ENCODE data around the gene FHIT.

Gene FHIT

GRCh38 chr3:61251174-61251972, at the start of gene FHIT:
TSS of gene FHIT (minus strand) at chr3:61251452.
- DNase-seq (ENCODE audit: low read depth) = peak; percentile 91

GRCh38 chr3:61300786-61301185, 49.5 kb upstream of the FHIT start:
- DNase-seq (ENCODE audit: low read depth) = no peak

GRCh38 chr3:61300006-61300380, 48.7 kb upstream of the FHIT start:
- DNase-seq (ENCODE audit: low read depth) = no peak

GRCh38 chr3:61299343-61300005, 48.2 kb upstream of the FHIT start:
- no peak for DNase-seq (ENCODE audit: low read depth)

GRCh38 chr3:61297821-61298220, 46.6 kb upstream of the FHIT start:
- DNase-seq (ENCODE audit: low read depth) = no peak

GRCh38 chr3:61288446-61288845, 37.2 kb upstream of the FHIT start:
- DNase-seq (ENCODE audit: low read depth) = no peak

- no peak for DNase-seq (ENCODE audit: low read depth)
Observed at GRCh38 chr3:61283876-61284275, 32.6 kb upstream of the FHIT start.

GRCh38 chr3:61278713-61279112, 27.5 kb upstream of the FHIT start:
- DNase-seq (ENCODE audit: low read depth) = no peak

GRCh38 chr3:61277411-61277810, 26.2 kb upstream of the FHIT start:
- DNase-seq (ENCODE audit: low read depth) = no peak

- no peak for DNase-seq (ENCODE audit: low read depth)
Observed at GRCh38 chr3:61269435-61269834, 18.2 kb upstream of the FHIT start.

GRCh38 chr3:61268644-61269043, 17.4 kb upstream of the FHIT start:
- no peak for DNase-seq (ENCODE audit: low read depth)

- no peak for DNase-seq (ENCODE audit: low read depth)
Observed at GRCh38 chr3:61264281-61264680, 13.0 kb upstream of the FHIT start.

- no peak for DNase-seq (ENCODE audit: low read depth)
Observed at GRCh38 chr3:61257148-61257547, 5.9 kb upstream of the FHIT start.

GRCh38 chr3:61253756-61254155, 2.5 kb upstream of the FHIT start:
- no peak for DNase-seq (ENCODE audit: low read depth)

GRCh38 chr3:61252836-61253235, 1.6 kb upstream of the FHIT start:
- DNase-seq (ENCODE audit: low read depth) = no peak

- DNase-seq (ENCODE audit: low read depth) = no peak
Observed at GRCh38 chr3:61250784-61251173, 473 bp downstream of the FHIT start.

GRCh38 chr3:61248496-61248895, 2.8 kb downstream of the FHIT start:
- DNase-seq (ENCODE audit: low read depth) = no peak

GRCh38 chr3:61247191-61247590, 4.1 kb downstream of the FHIT start:
- no peak for DNase-seq (ENCODE audit: low read depth)

GRCh38 chr3:61239871-61240270, 11.4 kb downstream of the FHIT start:
- DNase-seq (ENCODE audit: low read depth) = no peak

GRCh38 chr3:61237858-61238257, 13.4 kb downstream of the FHIT start:
- DNase-seq (ENCODE audit: low read depth) = no peak

- no peak for DNase-seq (ENCODE audit: low read depth)
Observed at GRCh38 chr3:61236556-61236955, 14.7 kb downstream of the FHIT start.

- no peak for DNase-seq (ENCODE audit: low read depth)
Observed at GRCh38 chr3:61233746-61234145, 17.5 kb downstream of the FHIT start.

- no peak for DNase-seq (ENCODE audit: low read depth)
Observed at GRCh38 chr3:61231693-61232092, 19.6 kb downstream of the FHIT start.

- DNase-seq (ENCODE audit: low read depth) = no peak
Observed at GRCh38 chr3:61227799-61228198, 23.5 kb downstream of the FHIT start.

Data from EH (cell line).